Progenitor cell of endocrine pancreas (in vitro differentiated cells): ENCODE measurements around the gene MROH2A. TPM values are rescaled to one million over a fixed set of nuclear protein-coding genes. Genes with fewer than 3 reads are reported as not detected.
"Not testable (repeated sequence)": the region's sequence is repeated elsewhere in the genome, so short reads cannot be mapped to it uniquely, and the experiment has no call there.

Experiments
- DNase-seq: peaks from one replicate; pipeline ENCODE4 v3.0.0; 2021; ENCODE audit warnings: low spot score; ENCODE audit not compliant: unreplicated experiment
- H3K27ac Mint-ChIP-seq: 2 replicates; pipeline ENCODE4 v1.8.0; 2021; ENCODE audit warnings: mild to moderate bottlenecking, moderate library complexity, mixed read lengths
- H3K27me3 Mint-ChIP-seq: 2 replicates; pipeline ENCODE4 v1.8.0; 2021; ENCODE audit warnings: mixed read lengths
- H3K36me3 Mint-ChIP-seq: 2 replicates; pipeline ENCODE4 v1.8.0; 2022; ENCODE audit warnings: mixed read lengths; ENCODE audit not compliant: insufficient read depth
- H3K4me1 Mint-ChIP-seq: 2 replicates; pipeline ENCODE4 v1.8.0; 2021; ENCODE audit warnings: low read depth, mixed read lengths
- H3K4me3 Mint-ChIP-seq: 2 replicates; pipeline ENCODE4 v1.8.0; 2021; ENCODE audit warnings: low read depth, mild to moderate bottlenecking, moderate library complexity, mixed read lengths
- H3K9me3 Mint-ChIP-seq: 2 replicates; pipeline ENCODE4 v1.8.0; 2021; ENCODE audit warnings: low read depth, mixed read lengths
- CTCF ChIP-seq: fragments of 200-600 bp; sonication (generic); IDR thresholded peaks from one replicate; pipeline ENCODE4 v1.5.0; 2021; ENCODE audit warnings: antibody characterized with exemption, mild to moderate bottlenecking; ENCODE audit not compliant: unreplicated experiment
- total RNA-seq: library from RNA; stranded (reverse); gene quantifications from 2 replicates; pipeline ENCODE4 v1.2.1, GENCODE V29; 2021

The MROH2A gene
- total RNA-seq, 1 donor from 2014 or later, result not detected

GRCh38 chr2:233743464-233744259 is 34.5 kb upstream of the MROH2A start:
- peaks cover 8% of the 10 kb centered on the region for H3K27me3 Mint-ChIP-seq
- no peak for TF ChIP-seq CTCF
- H3K9me3 Mint-ChIP-seq, result peaks cover 15% of the 10 kb centered on the region
- DNase-seq, result no peak
- no peaks in the 10 kb centered on the region for H3K36me3 Mint-ChIP-seq
- H3K4me3 Mint-ChIP-seq, result no peak overlapping the region
- no peak overlapping the region for H3K27ac Mint-ChIP-seq
- H3K4me1 Mint-ChIP-seq, result peaks cover 4% of the 10 kb centered on the region

- Mint-ChIP-seq H3K9me3 (peaks cover 23% of the 10 kb centered on the region), H3K27ac (no peak overlapping the region), H3K4me1 (peaks cover 4% of the 10 kb centered on the region), H3K36me3 (peaks cover under 1% of the 10 kb centered on the region), H3K27me3 (peaks cover 12% of the 10 kb centered on the region), H3K4me3 (no peak overlapping the region)
- no peak for TF ChIP-seq CTCF
- no peak for DNase-seq
Observed at GRCh38 chr2:233745073-233745755, 32.9 kb upstream of the MROH2A start.

- not testable (repeated sequence) for H3K4me3 Mint-ChIP-seq, H3K27ac Mint-ChIP-seq, H3K4me1 Mint-ChIP-seq, H3K36me3 Mint-ChIP-seq, DNase-seq
- H3K27me3 Mint-ChIP-seq, result peaks cover 12% of the 10 kb centered on the region
- H3K9me3 Mint-ChIP-seq, result peaks cover 25% of the 10 kb centered on the region
Observed at GRCh38 chr2:233745838-233746237, 32.3 kb upstream of the MROH2A start.

GRCh38 chr2:233746475-233747282 is 31.5 kb upstream of the MROH2A start:
- Mint-ChIP-seq H3K36me3 (peaks cover 1% of the 10 kb centered on the region), H3K27ac (no peak overlapping the region), H3K4me3 (no peak overlapping the region), H3K9me3 (peaks cover 33% of the 10 kb centered on the region), H3K27me3 (peaks cover 12% of the 10 kb centered on the region), H3K4me1 (peaks cover 4% of the 10 kb centered on the region)
- DNase-seq, result no peak
- no peak for TF ChIP-seq CTCF

- no peak for TF ChIP-seq CTCF
- Mint-ChIP-seq H3K4me3 (no peak overlapping the region), H3K27ac (no peak overlapping the region), H3K36me3 (peaks cover 1% of the 10 kb centered on the region), H3K27me3 (peaks cover 12% of the 10 kb centered on the region), H3K4me1 (peaks cover 4% of the 10 kb centered on the region), H3K9me3 (peaks cover 38% of the 10 kb centered on the region)
- no peak for DNase-seq
Observed at GRCh38 chr2:233747283-233747544, 30.9 kb upstream of the MROH2A start.

- not testable (repeated sequence) for H3K27ac Mint-ChIP-seq
Observed at GRCh38 chr2:233750689-233751088, 27.4 kb upstream of the MROH2A start.

GRCh38 chr2:233751212-233752009 is 26.7 kb upstream of the MROH2A start:
- not testable (repeated sequence) for DNase-seq
- Mint-ChIP-seq H3K9me3 (peaks cover 45% of the 10 kb centered on the region), H3K27me3 (peaks cover 12% of the 10 kb centered on the region)

More at GRCh38 chr2:233750689-233751088, 27.4 kb upstream of the MROH2A start:
- Mint-ChIP-seq H3K27me3 (peaks cover 12% of the 10 kb centered on the region), H3K9me3 (peaks cover 45% of the 10 kb centered on the region)
- not testable (repeated sequence) for DNase-seq, H3K4me3 Mint-ChIP-seq, H3K4me1 Mint-ChIP-seq, H3K36me3 Mint-ChIP-seq

More at GRCh38 chr2:233751212-233752009, 26.7 kb upstream of the MROH2A start:
- H3K4me3 Mint-ChIP-seq, H3K36me3 Mint-ChIP-seq, H3K27ac Mint-ChIP-seq, H3K4me1 Mint-ChIP-seq: not testable (repeated sequence)
